AML-193 (cell line): ENCODE measurements around the gene RILPL2.
"Not testable (repeated sequence)": the region's sequence is repeated elsewhere in the genome, so short reads cannot be mapped to it uniquely, and the experiment has no call there.

Experiments
- DNase-seq, 2 experiments: peaks; one replicate each; lab custom pipeline; 2025; lab: John Stamatoyannopoulos, UW

The RILPL2 gene

DNA sequence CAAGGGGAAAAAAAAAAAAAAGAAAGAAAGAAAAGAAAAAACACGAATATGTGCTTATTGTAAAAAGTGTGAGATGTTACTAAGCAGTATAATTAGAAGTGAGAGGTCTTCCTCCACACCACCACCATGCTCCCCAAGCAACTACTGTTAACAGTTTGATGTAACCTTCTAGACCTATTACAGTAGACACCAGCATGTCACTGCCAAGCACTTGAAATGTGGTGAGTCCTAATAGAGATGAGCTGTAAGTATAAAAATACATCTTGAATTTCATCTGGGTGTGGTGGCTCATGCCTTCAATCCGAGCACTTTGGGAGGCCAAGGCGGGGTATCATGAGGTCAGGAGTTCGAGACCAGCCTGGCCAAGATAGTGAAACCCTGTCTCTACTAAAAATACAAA lies 13.4 kb upstream of the RILPL2 start:
- no peak for DNase-seq

DNA sequence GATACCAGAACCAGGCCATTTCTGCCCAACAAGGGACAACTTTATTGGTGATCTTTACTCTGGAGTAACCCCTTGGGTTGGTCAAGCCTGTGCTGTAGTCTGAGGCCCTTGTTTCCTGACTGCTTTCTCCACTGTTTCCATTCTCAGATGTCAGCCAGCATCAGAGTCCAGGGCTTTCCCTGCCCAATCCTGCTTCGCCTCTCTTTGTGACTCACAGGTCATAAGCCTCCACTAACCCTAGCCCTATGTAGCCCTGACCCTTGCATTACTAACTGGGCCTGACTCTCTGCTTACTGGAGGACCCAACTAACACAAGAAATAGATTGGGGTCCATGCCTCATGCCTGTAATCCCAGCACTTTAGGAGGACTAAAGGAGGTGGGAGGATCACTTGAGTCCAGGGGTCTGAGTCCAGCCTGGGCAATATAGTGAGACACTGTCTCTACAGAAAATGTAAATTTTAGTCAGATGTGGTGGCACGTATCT lies 12.8 kb upstream of the RILPL2 start:
- DNase-seq, result no peak

DNA sequence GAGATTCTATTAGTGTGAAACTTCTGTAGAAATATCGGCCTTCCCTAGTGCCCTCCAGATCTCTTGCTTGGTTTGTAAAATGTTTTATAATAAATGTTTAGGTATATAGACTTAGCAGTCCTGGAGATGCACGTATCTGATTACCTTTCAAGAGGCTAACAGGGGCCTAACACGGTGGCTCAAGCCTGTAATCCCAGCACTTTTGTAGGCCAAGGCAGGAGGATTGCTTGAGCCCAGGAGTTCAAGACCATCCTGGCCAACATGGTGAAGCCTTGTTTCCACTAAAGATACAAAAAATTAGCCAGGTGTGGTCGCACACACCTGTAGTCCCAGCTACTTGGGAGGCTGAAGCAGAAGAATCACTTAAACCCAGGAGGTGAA lies 9.8 kb upstream of the RILPL2 start:
- no peak for DNase-seq

DNA sequence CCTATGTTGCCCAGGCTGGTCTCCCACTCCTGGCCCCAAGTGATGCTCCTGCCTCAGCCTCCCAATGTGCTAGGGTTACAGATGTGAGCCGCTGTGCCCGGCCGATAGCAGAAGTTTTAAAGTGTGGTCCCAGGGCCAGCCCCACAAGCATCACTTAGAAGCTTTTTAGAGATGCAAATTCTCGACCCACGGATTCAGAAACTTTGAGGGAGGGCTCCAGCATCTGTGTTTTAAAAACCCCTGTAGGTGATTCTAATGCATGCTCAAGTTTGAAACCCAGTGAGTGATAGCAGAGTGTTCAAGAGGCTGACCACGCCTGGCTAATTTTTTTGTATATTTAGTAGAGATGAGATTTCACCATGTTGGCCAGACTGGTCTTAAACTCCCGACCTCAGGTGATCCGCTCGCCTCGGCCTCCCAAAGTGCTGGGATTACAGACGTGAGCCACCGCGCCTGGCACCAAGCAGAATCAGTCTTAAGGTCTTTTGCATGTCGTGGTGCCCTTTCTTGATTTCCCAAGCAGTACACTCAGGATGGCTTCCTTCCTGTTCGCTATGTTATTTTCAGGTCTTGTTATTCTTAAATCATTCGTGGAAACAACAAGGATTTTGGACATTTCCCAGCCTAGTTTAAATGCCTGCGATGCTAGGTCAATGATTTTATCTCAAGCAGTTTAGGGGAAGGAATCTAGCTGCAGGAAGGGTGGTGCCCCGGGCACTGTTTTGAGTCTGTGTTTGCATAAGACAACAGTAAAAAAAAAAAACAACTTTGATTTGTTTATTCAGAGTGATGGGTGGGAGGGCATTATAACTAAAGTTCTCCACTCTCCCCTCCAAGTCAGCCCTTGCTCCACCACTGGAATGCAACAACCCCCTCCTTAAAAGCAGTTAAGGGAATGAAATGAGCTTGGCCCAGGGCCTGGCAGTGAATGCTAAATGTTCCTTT lies 9.2 kb upstream of the RILPL2 start:
- no peak for DNase-seq

DNA sequence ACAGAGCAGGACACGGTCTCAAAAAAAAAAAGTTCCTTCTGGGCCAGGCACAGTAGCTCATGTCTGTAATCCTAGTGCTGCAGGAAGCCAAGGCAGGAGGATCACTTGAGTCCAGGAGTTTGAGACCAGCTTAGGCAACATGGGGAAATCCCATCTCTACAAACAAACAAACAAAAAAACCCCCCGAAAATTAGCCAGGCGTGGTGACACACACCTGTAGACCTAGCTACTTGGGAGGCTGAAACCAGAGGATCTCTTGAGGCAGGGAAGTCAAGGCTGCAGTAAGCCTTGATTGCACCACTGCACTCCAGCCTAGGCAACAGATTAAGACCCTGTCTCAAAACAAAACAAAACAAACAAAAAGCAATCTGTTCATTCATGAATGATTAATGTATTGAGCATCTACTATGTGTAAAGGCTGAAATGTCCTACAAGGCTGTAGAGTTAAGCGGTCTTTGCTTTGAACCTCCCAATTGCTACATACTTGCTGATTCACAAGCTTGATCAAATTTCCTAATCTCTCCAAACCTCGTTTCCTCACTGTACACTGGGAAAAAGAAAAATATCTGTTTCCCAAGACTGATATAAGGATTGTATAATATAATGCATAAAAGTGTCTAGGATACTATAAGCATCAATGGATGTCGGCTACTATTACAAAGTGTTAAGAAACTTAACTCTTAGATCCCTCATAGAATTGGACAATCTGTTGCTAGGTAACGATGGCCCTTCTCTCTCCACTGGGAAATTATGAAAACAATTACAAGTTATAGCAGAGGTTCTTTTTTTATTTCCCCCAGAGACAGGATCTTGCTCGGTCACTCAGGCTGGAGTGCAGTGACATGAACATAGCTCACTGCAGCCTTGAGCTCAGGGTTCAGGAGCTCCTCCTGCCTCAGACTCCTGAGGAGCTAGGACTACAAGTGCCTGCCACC lies 7.9 kb upstream of the RILPL2 start:
- peak; percentile 14 to 39 for DNase-seq

DNA sequence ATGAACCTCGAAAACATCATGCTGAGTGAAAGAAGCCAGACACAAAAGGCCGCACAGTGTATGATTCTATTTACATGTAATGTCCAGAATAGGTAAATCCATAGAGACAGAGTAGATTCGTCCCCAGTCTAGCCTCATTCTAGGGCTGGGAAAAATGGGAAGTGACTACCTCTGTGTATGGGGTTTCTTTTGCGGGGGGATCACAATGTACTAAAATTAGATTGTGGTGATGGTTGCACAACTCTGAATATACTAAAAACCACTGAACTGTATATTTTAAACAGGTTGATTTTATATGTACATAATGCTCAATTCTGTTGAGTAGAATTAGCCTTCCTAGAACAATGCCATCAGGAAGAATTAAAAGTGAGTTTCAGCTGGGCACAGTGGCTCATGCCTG lies 6.3 kb upstream of the RILPL2 start:
- peak; percentile 37 to 38 for DNase-seq

DNA sequence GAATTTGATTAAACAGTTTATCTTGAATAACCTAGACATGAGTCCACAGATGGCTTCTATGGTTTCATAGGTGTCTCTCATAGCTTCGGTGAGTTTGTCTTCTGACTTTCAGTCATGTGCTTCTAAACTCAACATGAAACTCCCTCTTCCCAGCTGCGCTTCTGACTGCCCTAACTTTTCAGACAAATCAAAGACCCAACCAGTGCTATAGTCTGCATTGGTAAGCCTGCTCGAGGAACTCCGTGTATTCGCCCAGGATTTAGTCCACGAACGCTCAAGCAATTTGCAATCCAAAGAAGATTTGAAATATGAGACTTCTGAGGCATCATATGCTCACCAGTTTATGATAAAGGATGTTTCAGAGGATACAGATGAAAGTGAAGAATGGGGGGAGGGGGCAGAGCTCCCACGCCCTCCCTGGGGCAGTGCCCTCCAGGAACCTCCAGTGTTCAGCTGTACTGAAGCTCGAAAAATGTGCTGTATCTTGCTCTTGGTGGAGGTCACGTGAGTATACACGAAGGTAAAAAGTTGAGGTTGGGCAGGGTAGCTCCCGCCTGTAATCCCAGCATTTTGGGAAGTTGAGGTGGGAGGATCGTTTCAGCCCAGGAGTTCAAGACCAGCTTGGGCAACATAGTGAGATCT lies 5.2 kb upstream of the RILPL2 start:
- no peak for DNase-seq

DNA sequence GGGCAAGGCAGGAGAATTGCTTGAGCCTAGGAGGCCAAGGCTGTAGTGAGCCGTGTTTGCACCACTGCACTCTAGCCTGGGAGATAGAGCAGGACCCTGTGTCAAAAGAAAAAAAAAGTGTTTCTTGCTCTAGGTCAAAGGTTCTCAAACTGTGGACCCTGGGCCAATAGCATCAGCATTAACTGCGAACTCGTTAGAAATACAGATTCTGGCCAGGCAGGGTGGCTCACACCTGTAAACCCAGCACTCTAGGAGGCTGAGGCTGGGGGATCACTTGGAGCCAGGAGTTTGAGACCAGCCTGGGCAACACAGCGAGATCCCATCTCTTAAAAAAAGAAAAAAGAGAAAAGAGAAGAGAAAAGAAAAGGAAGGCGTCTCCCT lies 858 bp downstream of the RILPL2 start:
- DNase-seq, result no peak

DNA sequence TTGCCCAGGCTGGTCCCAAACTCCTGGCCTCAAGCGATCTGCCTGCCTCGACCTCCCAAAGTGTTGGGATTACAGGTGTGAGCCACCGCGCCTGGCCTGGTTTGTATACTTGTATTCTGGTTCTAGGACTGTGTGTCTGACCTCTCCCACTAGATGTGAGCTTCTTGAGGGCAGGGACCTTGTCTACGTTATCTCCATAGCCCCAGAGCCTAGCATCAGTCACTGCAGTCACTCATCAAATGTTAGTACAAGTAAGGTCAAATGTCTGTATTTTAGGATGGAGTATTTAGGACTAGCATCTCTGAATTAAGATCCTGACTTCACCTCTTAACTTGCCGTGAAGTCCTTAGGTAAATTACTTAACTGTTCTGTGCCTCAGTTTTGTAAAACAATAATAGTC lies 2.9 kb downstream of the RILPL2 start:
- DNase-seq, result peak in 1 of 2 experiments; percentile 6

DNA sequence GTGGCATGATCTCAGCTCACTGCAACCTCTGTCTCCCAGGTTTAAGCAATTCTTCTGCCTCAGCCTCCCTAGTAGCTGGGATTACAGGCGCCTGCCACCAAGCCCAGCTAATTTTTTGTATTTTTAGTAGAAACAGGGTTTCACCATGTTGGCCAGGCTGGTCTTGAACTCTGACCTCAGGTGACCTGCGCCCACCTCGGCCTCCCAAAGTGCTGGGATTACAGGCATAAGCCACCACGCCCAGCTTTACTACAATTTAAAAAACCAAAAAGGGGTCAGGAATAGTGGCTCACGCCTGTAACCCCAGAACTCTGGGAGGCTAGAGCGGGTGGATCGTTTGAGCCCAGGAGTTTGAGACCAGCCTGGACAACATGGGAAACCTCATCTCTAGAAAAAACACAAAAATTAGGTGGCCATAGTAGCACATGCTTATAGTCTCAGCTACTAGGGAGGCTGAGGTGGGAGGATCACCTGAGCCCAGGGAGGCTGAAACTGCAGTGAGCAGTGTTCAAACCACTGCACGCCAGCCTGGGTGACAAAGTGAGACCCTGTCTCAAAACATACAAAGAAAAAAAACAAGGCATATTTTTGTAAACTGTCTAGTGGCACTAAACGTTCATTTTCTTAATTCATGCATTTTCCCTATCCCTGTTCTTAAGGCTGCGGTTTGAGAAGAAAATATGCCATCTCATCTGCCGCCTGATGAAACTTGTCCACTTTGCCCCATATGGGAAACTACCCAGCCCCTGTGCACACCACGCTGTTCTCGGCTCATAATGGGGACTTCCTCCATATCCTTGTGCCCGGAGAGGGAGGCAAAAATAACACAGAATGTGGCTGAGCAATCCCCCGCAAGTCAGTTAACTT lies 4.3 kb downstream of the RILPL2 start:
- peak; percentile 70 to 83 for DNase-seq

DNA sequence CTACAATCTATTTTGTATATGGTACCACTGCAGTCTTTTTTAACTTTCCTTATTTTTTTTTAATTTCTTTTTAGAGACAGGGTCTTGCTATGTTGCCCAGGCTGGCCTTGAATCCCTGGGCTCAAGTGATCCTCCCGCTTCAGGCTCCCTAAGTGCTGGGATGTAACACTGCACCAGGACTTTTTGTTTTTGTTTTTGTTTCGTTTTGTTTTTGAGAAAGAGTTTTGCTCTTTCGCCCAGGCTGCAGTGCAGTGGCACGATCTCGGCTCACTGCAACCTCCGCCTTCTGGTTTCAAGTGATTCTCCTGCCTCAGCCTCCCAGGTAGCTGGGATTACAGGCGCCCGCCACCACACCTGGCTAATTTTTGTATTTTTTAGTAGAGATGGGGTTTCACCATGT lies 7.4 kb downstream of the RILPL2 start:
- not testable (repeated sequence) for DNase-seq

DNA sequence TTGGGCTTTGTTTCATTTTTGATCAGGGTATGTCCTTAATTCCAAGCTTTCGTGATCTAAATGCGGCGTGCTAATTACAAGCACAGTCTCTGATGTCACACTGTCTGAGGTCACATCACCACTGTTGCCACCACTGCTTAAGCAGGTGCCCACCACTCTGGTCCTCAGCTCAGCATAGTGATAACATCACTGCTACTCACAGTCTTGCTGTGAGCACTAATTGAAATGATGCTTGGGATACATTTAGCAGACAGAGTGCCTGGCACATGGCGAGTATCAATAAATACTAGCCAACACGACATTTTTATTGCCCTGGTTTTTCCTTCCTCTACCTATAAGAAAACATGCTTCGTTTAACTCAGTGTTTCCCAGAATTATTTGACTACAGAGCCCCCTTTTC lies 7.9 kb downstream of the RILPL2 start:
- no peak for DNase-seq

DNA sequence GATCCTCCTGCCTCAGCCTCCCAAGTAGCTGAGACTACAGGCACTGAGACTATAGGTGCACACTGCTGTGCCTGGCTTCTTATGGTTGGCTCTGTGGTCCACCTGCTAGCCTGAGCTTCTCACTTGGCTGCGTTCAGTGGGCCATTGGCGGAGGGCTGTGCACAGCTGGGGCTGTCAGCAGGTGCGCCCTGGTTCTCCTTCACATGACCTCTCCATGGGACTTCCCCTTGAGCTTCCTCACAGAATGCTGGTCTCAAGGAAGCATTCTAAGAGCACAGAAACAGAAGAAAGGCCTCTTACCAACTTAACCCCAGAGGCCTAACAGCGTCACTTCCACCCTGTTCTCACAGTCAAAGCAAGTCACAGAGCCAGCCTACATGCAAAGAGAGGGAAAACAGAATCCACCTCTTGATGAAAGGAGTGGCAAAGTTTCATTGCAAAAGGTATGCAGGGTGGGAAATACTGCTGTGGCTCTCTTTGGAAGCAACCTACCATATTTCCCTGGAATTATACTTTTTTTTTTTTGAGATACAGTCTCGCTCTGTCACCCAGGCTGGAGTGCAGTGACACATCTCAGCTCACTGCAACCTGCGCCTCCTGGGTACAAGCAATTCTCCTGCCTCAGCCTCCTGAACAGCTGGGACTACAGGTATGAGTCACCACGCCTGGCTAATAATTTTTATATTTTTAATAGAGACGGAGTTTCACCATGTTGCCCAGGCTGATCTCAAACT lies 9.3 kb downstream of the RILPL2 start:
- DNase-seq, result no peak

DNA sequence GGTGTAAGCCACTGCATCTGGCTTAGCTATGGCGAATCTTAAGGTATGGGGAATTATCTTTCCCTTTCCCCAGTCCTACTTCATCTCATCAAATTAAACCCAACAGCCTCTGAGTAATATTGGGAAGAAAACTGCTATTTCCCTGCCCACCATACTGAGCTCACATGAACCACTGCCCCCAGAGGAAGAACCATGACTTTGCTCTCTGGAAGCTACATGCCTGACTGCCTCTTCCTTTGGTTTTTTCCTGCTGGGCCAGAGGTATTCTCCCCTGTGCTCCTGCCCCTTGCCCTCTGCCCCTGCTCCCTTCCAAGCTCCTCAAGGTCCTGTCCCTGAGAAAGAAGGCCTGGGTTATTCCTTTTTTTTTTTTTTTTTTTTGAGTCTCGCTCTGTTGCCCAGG lies 15.2 kb downstream of the RILPL2 start:
- no peak for DNase-seq

DNA sequence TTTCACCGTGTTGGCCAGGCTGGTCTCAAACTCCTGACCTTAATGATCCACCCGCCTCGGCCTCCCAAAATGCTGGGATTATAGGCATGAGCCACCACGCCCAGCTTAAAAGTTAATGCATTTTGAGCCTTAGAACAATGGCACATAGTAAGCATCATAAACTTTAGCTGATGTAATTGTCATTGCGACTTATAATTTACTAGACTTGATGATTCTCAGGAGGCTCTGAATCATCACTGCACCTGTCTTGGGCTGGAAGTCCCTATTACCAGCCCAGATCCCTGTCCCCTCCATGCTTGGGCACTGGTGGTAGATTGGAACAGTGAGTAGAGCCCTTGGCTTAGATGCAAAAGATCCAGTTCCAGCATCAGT lies 26.5 kb downstream of the RILPL2 start:
- no peak for DNase-seq

DNA sequence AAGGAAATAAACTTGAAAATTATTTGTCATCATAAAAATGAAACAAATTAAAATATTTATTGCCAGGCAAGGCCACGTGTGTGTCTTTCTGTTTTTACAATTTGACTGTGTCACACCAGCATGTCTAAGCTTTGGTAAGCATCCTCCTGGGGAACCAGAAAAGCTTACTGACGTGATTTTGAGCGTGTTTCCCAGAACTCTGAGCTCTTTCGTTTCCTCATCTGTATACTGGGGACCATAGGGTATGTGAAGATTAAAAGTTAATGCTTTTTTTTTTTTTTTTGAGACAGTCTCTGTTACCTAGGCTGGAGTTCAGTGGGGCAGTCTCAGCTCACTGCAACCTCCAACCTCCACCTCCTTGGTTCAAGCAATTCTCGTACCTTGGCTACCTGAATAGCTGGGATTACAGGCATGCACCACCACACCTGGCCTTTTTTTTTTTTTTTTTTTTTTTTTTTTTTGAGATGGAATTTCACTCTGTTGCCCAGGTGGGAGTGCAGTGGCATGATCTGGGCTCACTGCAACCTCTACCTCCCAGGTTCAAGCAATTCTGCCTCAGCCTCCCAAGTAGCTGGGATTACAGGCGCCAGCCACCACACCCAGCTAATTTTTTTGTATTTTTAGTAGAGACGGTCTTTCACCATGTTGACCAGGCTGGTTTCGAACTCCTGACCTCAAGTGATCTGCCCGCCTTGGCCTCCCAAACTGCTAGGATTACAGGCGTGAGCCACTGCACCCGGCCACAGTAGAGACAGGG lies 27.0 kb downstream of the RILPL2 start:
- not testable (repeated sequence) for DNase-seq

DNA sequence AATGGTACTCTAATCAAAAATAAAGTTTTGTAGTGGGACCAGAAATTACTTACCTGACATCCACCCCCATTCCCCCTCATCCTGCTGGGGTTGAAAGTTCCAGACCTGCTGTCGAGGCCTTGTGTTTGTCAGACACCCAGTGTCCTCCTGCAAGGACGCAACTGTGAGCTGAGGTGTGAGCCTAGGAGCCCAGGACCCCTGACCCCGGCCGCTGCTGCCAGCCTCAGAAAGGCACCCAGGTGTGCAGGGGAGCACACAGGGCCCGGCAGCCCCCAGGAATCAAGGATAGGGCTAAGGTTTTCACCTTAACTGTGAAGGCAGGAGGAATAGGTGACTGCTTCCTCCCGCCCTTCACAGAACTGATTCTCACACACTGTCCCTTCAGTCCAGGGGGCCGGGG lies 27.9 kb downstream of the RILPL2 start:
- DNase-seq, result not testable (repeated sequence)

DNA sequence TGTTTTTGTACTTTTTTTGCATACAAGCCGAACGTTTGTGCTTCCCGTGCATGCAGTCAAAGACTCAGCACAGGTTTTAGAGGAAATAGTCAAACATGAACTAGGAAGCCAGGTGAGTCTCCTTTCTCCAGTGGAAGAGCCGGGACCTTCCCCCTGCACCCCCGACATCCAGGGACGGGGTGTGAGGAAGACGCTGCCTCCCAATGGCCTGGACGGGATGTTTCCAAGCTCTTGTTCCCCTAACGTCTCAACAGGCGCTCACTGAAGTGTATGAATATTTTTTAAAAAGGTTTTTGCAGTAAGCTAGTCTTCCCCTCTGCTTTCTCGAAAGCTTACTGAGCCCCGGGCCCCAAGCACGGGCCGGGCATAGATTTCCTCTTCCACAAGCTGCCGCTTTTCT lies 28.6 kb downstream of the RILPL2 start:
- DNase-seq, result not testable (repeated sequence)

DNA sequence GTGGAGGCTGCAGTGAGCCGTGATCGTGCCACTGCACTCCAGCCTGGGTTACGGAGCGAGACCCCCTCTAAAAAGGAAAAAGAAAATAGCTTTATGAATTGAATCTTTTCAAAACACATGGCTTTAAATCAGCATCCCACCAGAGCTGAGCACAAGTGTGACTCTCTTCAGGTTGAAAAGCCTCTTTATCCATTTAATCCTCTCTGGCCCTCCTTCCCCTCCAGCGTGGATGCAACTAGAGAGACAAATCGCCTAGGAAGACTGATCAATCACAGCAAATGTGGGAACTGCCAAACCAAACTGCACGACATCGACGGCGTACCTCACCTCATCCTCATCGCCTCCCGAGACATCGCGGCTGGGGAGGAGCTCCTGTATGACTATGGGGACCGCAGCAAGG lies 29.2 kb downstream of the RILPL2 start:
- DNase-seq, result not testable (repeated sequence)

DNA sequence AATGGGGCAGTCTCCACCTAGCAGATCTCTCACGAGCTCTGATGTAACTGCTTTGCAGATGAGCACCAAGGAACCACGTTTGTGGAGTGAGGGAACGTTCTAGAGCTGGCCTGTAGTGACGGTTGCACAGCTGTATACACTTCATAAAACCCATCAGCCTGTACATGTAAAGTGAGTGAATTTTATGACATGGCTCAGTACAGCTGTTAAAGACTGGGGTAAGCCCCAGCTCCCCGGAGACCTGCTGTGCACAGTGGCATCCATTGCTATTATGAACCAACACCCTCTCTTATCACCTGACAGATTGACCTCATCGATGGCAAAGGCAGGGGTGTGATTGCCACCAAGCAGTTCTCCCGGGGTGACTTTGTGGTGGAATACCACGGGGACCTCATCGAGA lies 31.9 kb downstream of the RILPL2 start:
- no peak for DNase-seq
